Measurements from ENCODE around the gene LCOR.

GRCh38 chr10:97031459-97031858, 199.4 kb downstream of the LCOR start:
- TF ChIP-seq CTCF (IDR thresholded peaks at IDR 0.05) = no peak
- no peak for TF ChIP-seq POLR2A (IDR thresholded peaks at IDR 0.05)

All from heart left ventricle (tissue), 13 donors.